ENCODE results near the gene ITGB1BP1. TPM values are rescaled to one million over a fixed set of nuclear protein-coding genes. Genes with fewer than 3 reads are reported as not detected.

The ITGB1BP1 gene
- total RNA-seq, 2 experiments from 2014 or later, result 54.0 to 102 TPM

GRCh38 chr2:9403924-9404323 is 19.4 kb downstream of the ITGB1BP1 start:
- Histone ChIP-seq H3K4me1 (ENCODE audit: insufficient read depth, low read length, poor library complexity, severe bottlenecking) (peaks cover 4% of the 10 kb centered on the region), H3K9me3 (ENCODE audit: low read length) (no peaks in the 10 kb centered on the region), H4K20me1 (ENCODE audit: insufficient read depth, low read length) (no peaks in the 10 kb centered on the region), H3K36me3 (ENCODE audit: insufficient read depth, low read length) (peaks cover 23% of the 10 kb centered on the region; the same call in 1 of the 2 replicates), H3K4me2 (ENCODE audit: low read length) (no peak overlapping the region), H3K4me3 (ENCODE audit: low read depth, low read length, poor library complexity, severe bottlenecking) (no peak overlapping the region), H3K9me2 (ENCODE audit: insufficient read depth, low read length) (no peaks in the 10 kb centered on the region), H2AFZ (ENCODE audit: low read length) (no peak overlapping the region), H3K79me2 (ENCODE audit: insufficient read depth, low read depth, low read length) (no peaks in the 10 kb centered on the region), H3K27ac (ENCODE audit: low read depth, low read length, poor library complexity, severe bottlenecking) (no peak overlapping the region)
- ChIA-PET CTCF (ENCODE audit: unreplicated experiment) (no interaction called here), POLR2A (no interaction called here)
- DNase-seq (ENCODE audit: low spot score), result no peak
- BruUV-seq (replicated peaks), result no TSS peak
- intact Hi-C loops (cut with micrococcal nuclease; ENCODE audit: unreplicated experiment), result no loop called here
- no peak for TF ChIP-seq EZH2phosphoT487 (IDR thresholded peaks at IDR 0.05; ENCODE audit: borderline replicate concordance, low read depth, low read length)
- no peak for TF ChIP-seq CTCF (conservative IDR thresholded peaks at IDR 0.05; ENCODE audit: low read length)

- Histone ChIP-seq H3K27ac (ENCODE audit: low read depth, low read length, poor library complexity, severe bottlenecking) (no peak overlapping the region), H3K79me2 (ENCODE audit: insufficient read depth, low read depth, low read length) (no peaks in the 10 kb centered on the region), H3K36me3 (ENCODE audit: insufficient read depth, low read length) (peaks cover 5% of the 10 kb centered on the region; the same call in 1 of the 2 replicates), H3K9me2 (ENCODE audit: insufficient read depth, low read length) (no peaks in the 10 kb centered on the region), H3K4me2 (ENCODE audit: low read length) (no peak overlapping the region), H4K20me1 (ENCODE audit: insufficient read depth, low read length) (no peaks in the 10 kb centered on the region), H3K4me3 (ENCODE audit: low read depth, low read length, poor library complexity, severe bottlenecking) (no peak overlapping the region), H2AFZ (ENCODE audit: low read length) (no peak overlapping the region), H3K4me1 (ENCODE audit: insufficient read depth, low read length, poor library complexity, severe bottlenecking) (peaks cover 4% of the 10 kb centered on the region), H3K9me3 (ENCODE audit: low read length) (no peaks in the 10 kb centered on the region)
- intact Hi-C loops (cut with micrococcal nuclease; ENCODE audit: unreplicated experiment), result no loop called here
- CTCF ChIA-PET (ENCODE audit: unreplicated experiment), result no interaction called here
- TF ChIP-seq EZH2phosphoT487 (IDR thresholded peaks at IDR 0.05; ENCODE audit: borderline replicate concordance, low read depth, low read length), result no peak
- peak; percentile 44; the same call in 1 of the 2 replicates for TF ChIP-seq CTCF (conservative IDR thresholded peaks at IDR 0.05; ENCODE audit: low read length)
- POLR2A ChIA-PET, result interaction anchor here (0.6 to 0.7 kb wide), 2 partner anchors 71 to 242 kb away, joined by 3 read pairs; no protein-coding TSS in a partner anchor
- DNase-seq (ENCODE audit: low spot score), result peak; percentile 34
- no TSS peak for BruUV-seq (replicated peaks)
Measured at GRCh38 chr2:9401646-9402371, 21.5 kb downstream of the ITGB1BP1 start.

GRCh38 chr2:9401059-9401547 is 22.2 kb downstream of the ITGB1BP1 start:
- no TSS peak for BruUV-seq (replicated peaks)
- Histone ChIP-seq H3K27ac (ENCODE audit: low read depth, low read length, poor library complexity, severe bottlenecking) (no peak overlapping the region), H3K4me1 (ENCODE audit: insufficient read depth, low read length, poor library complexity, severe bottlenecking) (peaks cover 4% of the 10 kb centered on the region), H3K9me3 (ENCODE audit: low read length) (no peaks in the 10 kb centered on the region), H3K36me3 (ENCODE audit: insufficient read depth, low read length) (no peaks in the 10 kb centered on the region), H3K79me2 (ENCODE audit: insufficient read depth, low read depth, low read length) (no peaks in the 10 kb centered on the region), H3K4me3 (ENCODE audit: low read depth, low read length, poor library complexity, severe bottlenecking) (no peak overlapping the region), H3K4me2 (ENCODE audit: low read length) (no peak overlapping the region), H3K9me2 (ENCODE audit: insufficient read depth, low read length) (no peaks in the 10 kb centered on the region), H2AFZ (ENCODE audit: low read length) (no peak overlapping the region), H4K20me1 (ENCODE audit: insufficient read depth, low read length) (no peaks in the 10 kb centered on the region)
- ChIA-PET CTCF (ENCODE audit: unreplicated experiment) (interaction anchor here (0.9 kb wide), 1 partner anchor 25 kb away, joined by 3 read pairs; no protein-coding TSS in a partner anchor), POLR2A (interaction anchor here (0.6 to 0.7 kb wide), 2 partner anchors 70 to 159 kb away, joined by 3 to 6 read pairs; no protein-coding TSS in a partner anchor)
- no peak for TF ChIP-seq CTCF (conservative IDR thresholded peaks at IDR 0.05; ENCODE audit: low read length)
- DNase-seq (ENCODE audit: low spot score), result no peak
- intact Hi-C loops (cut with micrococcal nuclease; ENCODE audit: unreplicated experiment), result no loop called here

Measured in OCI-LY7 (cell line).